ENCODE results near the gene UBTD2. TPM values are rescaled to one million over a fixed set of nuclear protein-coding genes. Genes with fewer than 3 reads are reported as not detected.

UBTD2 gene
- total RNA-seq, 1 experiment from 2014 or later: 22.7 TPM

DNA sequence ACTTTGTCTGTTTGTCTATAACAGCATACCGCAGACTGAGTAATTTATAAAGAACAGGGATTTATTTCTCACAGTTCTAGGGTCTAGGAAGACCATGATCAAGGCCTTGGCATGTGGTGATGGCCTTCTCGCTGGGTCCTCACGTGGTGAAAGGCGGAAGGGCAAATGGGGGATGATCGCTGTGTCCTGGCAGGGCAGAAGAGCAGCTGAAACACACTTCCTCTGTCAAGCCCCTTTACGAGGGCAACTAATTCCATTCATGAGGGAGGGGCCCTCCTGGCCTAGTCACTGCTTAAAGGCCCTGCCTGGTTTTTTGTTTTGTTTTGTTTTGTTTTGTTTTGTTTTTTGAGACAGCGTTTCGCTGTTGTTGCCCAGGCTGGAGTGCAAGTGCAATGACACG, 41.9 kb upstream of the UBTD2 start:
- Mint-ChIP-seq H3K27me3 (ENCODE audit: low read depth) (no peaks in the 10 kb centered on the region), H3K9me3 (peaks cover 5% of the 10 kb centered on the region; the same call in 1 of the 2 replicates), H3K36me3 (no peaks in the 10 kb centered on the region), H3K27ac (no peak overlapping the region), H3K4me1 (0 out of 2 replicates have a peak, but pooled peaks cover 2% of the 10 kb centered on the region), H3K4me3 (no peak overlapping the region)
- CTCF ChIA-PET: interaction anchor here (1.0 kb wide), 1 partner anchor 9 kb away, joined by 3 read pairs; no protein-coding TSS in a partner anchor
- DNase-seq (ENCODE audit: low spot score): no peak
- no peak for TF ChIP-seq ZSCAN18 (CRISPR knock-in tag; IDR thresholded peaks at IDR 0.05)
- TF ChIP-seq MXD4 (CRISPR knock-in tag; IDR thresholded peaks at IDR 0.05; ENCODE audit: borderline replicate concordance): no peak
- TF ChIP-seq ATF1 (CRISPR knock-in tag; IDR thresholded peaks at IDR 0.05): no peak
- no peak for TF ChIP-seq ZNF219 (CRISPR knock-in tag; IDR thresholded peaks at IDR 0.05; ENCODE audit: borderline replicate concordance)
- no peak for TF ChIP-seq ZNF317 (CRISPR knock-in tag; IDR thresholded peaks at IDR 0.05; ENCODE audit: borderline replicate concordance, low read depth)
- no peak for TF ChIP-seq ZNF423 (CRISPR knock-in tag; IDR thresholded peaks at IDR 0.05)
- TF ChIP-seq, protein P1, sequence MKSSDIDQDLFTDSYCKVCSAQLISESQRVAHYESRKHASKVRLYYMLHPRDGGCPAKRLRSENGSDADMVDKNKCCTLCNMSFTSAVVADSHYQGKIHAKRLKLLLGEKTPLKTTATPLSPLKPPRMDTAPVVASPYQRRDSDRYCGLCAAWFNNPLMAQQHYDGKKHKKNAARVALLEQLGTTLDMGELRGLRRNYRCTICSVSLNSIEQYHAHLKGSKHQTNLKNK (CRISPR knock-in tag; IDR thresholded peaks at IDR 0.05): no peak
- POLR2A ChIA-PET: no interaction called here
- ATAC-seq: no peak

GRCh38 chr5:172322028-172322965, 38.7 kb upstream of the UBTD2 start:
- DNase-seq (ENCODE audit: low spot score): no peak
- Mint-ChIP-seq H3K27me3 (ENCODE audit: low read depth) (no peaks in the 10 kb centered on the region), H3K4me3 (no peak overlapping the region), H3K9me3 (peaks cover 5% of the 10 kb centered on the region; the same call in 1 of the 2 replicates), H3K4me1 (0 out of 2 replicates have a peak, but pooled peaks cover 2% of the 10 kb centered on the region), H3K27ac (no peak overlapping the region), H3K36me3 (no peaks in the 10 kb centered on the region)
- CTCF ChIA-PET: interaction anchor here (1.3 kb wide), 1 partner anchor 11 kb away, joined by 4 read pairs; no protein-coding TSS in a partner anchor
- ATAC-seq: no peak
- POLR2A ChIA-PET: no interaction called here
- TF ChIP-seq, protein P2, sequence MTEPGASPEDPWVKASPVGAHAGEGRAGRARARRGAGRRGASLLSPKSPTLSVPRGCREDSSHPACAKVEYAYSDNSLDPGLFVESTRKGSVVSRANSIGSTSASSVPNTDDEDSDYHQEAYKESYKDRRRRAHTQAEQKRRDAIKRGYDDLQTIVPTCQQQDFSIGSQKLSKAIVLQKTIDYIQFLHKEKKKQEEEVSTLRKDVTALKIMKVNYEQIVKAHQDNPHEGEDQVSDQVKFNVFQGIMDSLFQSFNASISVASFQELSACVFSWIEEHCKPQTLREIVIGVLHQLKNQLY (CRISPR knock-in tag; IDR thresholded peaks at IDR 0.05): no peak
- TF ChIP-seq CREB1 (CRISPR knock-in tag; IDR thresholded peaks at IDR 0.05): no peak

- POLR2A ChIA-PET: interaction anchor here (0.6 kb wide), 1 partner anchor 898 kb away, joined by 3 read pairs; no protein-coding TSS in a partner anchor
- no peaks in the 10 kb centered on the region for H3K27me3 Mint-ChIP-seq (ENCODE audit: low read depth)
These were observed 38.0 kb upstream of the UBTD2 start for GRCh38 chr5:172321593-172321992.

More at GRCh38 chr5:172321593-172321992, 38.0 kb upstream of the UBTD2 start:
- TF ChIP-seq ERG (CRISPR knock-in tag; IDR thresholded peaks at IDR 0.05) (no peak), ZNF138 (CRISPR knock-in tag; conservative IDR thresholded peaks at IDR 0.05) (no peak)
- no peak for DNase-seq (ENCODE audit: low spot score)
- CTCF ChIA-PET: interaction anchor here (1.3 kb wide), 1 partner anchor 12 kb away, joined by 4 read pairs; no protein-coding TSS in a partner anchor
- no peak for ATAC-seq
- H3K4me3 Mint-ChIP-seq: no peak overlapping the region
- H3K27ac Mint-ChIP-seq: no peak overlapping the region
- 0 out of 2 replicates have a peak, but pooled peaks cover 2% of the 10 kb centered on the region for H3K4me1 Mint-ChIP-seq
- peaks cover 5% of the 10 kb centered on the region; the same call in 1 of the 2 replicates for H3K9me3 Mint-ChIP-seq
- H3K36me3 Mint-ChIP-seq: no peaks in the 10 kb centered on the region

All from WTC11 (cell line).